ENCODE results near the gene AOPEP.

AOPEP gene

GRCh38 chr9:95132366-95133324, 406.1 kb downstream of the AOPEP start:
- DNase-seq = no peak

GRCh38 chr9:95133325-95133705, 406.8 kb downstream of the AOPEP start:
- DNase-seq = no peak

DNA sequence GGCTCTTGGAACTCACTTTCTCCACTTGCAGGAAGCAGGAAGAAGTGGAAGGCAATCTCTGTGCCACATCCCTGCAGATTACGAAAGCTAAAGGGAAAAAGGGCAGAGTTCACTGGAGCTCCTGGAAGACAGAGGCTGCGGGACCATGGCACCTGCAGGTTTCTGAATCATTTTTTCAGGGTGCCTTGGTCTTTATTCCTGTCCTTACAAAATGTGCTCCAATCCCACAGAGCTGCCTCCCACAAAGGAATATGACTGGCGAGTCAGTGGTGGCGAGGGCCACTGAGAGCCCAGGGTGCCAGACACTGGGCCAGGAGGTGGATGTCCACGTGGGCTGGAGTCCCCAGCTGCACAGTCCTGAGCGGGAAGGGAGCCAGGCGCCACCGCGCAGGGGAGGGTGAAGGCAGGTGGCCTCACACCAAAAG, 408.0 kb downstream of the AOPEP start:
- DNase-seq = no peak

GRCh38 chr9:95135756-95136155, 409.3 kb downstream of the AOPEP start:
- DNase-seq = no peak
